Middle frontal gyrus (tissue), 1 donor: ENCODE results near the gene CRYAB.

Experiments
- DNase-seq: peaks from one replicate; pipeline ENCODE4 v3.0.0-alpha.2; 2015; ENCODE audit warnings: low spot score; ENCODE audit errors: extremely low spot score

CRYAB gene

GRCh38 chr11:111911563-111912401 lies at the start of gene CRYAB:
Gene CRYAB, minus strand, starts transcription at chr11:111911770. Its CDS starts 46 bp downstream, at chr11:111911724.
- peak; percentile 78 for DNase-seq

GRCh38 chr11:111960916-111961315 lies 49.3 kb upstream of the CRYAB start:
- no peak for DNase-seq

GRCh38 chr11:111957663-111958444 lies 46.3 kb upstream of the CRYAB start:
- DNase-seq: no peak

GRCh38 chr11:111954154-111954553 lies 42.6 kb upstream of the CRYAB start:
- DNase-seq: no peak

GRCh38 chr11:111951565-111951964 lies 40.0 kb upstream of the CRYAB start:
- DNase-seq: no peak

- no peak for DNase-seq
Measured at GRCh38 chr11:111949519-111950426, 38.2 kb upstream of the CRYAB start.

- no peak for DNase-seq
Measured at GRCh38 chr11:111947143-111947542, 35.6 kb upstream of the CRYAB start.

GRCh38 chr11:111946499-111946898 lies 34.9 kb upstream of the CRYAB start:
- DNase-seq: no peak

GRCh38 chr11:111945198-111945597 lies 33.6 kb upstream of the CRYAB start:
- DNase-seq: no peak

GRCh38 chr11:111944651-111945051 lies 33.1 kb upstream of the CRYAB start:
- DNase-seq: no peak

GRCh38 chr11:111944139-111944538 lies 32.6 kb upstream of the CRYAB start:
- no peak for DNase-seq

GRCh38 chr11:111942829-111943228 lies 31.3 kb upstream of the CRYAB start:
- DNase-seq: no peak

- no peak for DNase-seq
Measured at GRCh38 chr11:111941963-111942362, 30.4 kb upstream of the CRYAB start.

- DNase-seq: no peak
Measured at GRCh38 chr11:111939836-111940604, 28.4 kb upstream of the CRYAB start.

GRCh38 chr11:111938687-111939160 lies 27.2 kb upstream of the CRYAB start:
- DNase-seq: no peak

- DNase-seq: no peak
Measured at GRCh38 chr11:111937844-111938243, 26.3 kb upstream of the CRYAB start.

- no peak for DNase-seq
Measured at GRCh38 chr11:111937461-111937769, 25.8 kb upstream of the CRYAB start.

- no peak for DNase-seq
Measured at GRCh38 chr11:111936040-111936540, 24.5 kb upstream of the CRYAB start.

- DNase-seq: no peak
Measured at GRCh38 chr11:111935317-111936039, 23.9 kb upstream of the CRYAB start.

- DNase-seq: no peak
Measured at GRCh38 chr11:111934306-111934705, 22.7 kb upstream of the CRYAB start.
